Central memory CD4-positive, alpha-beta T cell (primary cell): Measurements from ENCODE around the gene DAG1.

Experiments used
- DNase-seq: peaks from one replicate; pipeline ENCODE4 v3.0.0; 2022
- total RNA-seq, 3 experiments: gene quantifications; one replicate each; lab custom pipeline; 2026; lab: John Stamatoyannopoulos, UW

Gene DAG1
- total RNA-seq, result 23.3 to 28.2 (median 27.1) reads per million in 3 experiments

- DNase-seq, result peak; percentile 94
These were observed at the start of gene DAG1 for GRCh38 chr3:49469936-49470713. TSS of gene DAG1 (plus strand) at chr3:49470267. CDS start at chr3:49510535, 40,268 bp downstream.

GRCh38 chr3:49421890-49422378, 48.1 kb upstream of the DAG1 start:
- no peak for DNase-seq

DNA sequence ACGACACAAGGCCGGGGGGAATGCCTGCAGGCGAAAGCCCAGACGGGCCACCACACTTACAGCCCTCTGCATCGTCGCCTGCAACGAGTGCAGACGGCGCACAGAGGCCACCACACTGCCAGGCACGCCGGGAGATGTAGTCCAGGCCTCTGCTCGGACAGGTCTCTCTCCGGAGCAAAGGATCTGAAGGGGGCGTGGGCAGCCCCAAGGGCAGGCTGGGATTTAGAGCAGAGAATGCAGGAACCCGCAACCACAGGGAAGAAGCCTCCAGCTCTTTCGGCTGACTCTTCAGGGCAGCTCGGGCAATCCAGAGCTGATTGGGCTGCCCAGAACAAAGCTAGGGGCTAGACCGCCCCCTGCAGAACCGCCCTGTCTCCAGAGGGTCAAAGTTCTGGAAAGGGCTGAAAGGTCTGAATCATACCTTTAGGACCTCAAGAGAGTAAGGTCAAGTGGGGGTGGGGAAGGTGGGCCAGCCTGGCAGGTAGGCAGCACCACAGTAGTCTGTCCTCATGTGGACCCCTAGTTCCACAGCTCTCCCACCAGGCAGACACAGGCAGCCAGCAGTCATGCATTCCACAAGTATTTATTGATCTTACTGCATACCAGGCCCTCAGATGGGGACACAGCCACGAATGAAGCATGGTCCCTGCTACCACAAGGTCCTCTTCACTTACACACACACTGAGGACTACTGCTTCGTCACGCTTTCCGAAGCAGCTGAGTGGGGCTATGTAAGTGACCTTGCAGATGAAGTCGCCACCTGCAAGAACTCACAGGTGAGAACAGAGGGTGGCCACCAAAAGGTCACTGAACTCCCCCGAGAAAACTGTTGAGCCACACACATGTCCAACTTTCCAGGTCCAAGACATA, 47.5 kb upstream of the DAG1 start, which contains the start of gene AMT:
Gene AMT, minus strand, starts transcription at position 95 of the 870 bp plus-strand sequence. Its CDS starts 23 bp downstream, at position 72.
- no peak for DNase-seq

DNA sequence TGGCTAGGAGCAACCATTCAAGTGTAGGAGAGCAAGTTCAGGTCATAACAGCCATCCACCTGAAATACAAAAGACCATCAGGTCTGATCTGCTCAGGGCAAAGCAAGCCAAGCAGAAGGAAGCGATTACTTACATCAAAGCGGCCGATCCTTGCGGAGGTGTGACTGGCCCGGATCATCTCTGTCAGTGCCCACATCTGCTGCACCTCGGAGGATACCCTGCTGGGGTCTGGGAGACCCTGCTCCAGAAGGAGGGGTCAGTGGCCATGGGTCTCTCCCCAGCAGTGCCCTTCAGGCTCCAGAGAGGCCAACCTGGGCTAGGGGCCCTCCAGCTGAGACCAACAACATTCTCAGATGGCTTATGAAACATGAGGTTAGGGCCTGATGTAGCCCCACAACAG, 45.3 kb upstream of the DAG1 start:
- no peak for DNase-seq

GRCh38 chr3:49427586-49427985, 42.5 kb upstream of the DAG1 start:
- DNase-seq, result no peak

- no peak for DNase-seq
These were observed 41.4 kb upstream of the DAG1 start for GRCh38 chr3:49428752-49429080.

DNA sequence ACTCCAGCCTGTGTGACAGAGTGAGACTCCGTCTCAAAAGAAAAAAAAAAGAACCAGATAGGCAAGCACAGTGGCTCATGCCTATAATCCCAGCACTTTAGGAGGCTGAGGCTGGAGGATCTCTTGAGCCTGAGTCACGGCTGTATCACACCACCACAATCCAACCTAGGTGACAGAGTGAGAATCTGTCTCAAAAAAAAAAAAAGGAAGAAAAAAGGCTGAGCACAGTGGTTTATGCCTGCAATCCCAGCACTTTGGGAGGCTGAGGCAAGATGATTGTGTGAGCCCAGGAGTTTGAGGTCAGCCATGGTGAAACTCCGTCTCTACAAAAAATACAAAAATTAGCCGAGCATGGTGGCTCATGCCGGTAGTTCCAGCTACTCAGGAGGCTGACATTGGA, 35.3 kb upstream of the DAG1 start:
- no peak for DNase-seq

GRCh38 chr3:49445391-49445790, 24.7 kb upstream of the DAG1 start:
- no peak for DNase-seq

DNA sequence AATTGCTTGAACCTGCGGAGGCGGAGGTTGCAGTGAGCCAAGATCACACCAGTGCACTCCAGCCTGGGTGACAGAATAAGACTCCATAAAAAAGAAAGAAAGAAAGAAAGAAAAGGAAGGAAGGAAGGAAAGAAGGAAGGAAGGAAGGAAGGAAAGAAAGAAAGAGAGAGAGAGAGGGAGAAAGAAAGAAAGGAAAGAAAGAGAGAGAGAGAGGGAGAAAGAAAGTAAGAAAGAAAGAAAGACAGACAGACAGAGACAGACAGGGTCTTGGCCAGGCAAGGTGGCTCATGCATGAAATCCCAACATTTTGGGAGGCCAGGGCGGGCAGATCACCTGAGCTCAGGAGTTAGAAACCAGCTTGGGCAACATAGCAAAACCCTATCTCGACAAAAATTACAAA, 16.4 kb upstream of the DAG1 start:
- DNase-seq, result no peak

DNA sequence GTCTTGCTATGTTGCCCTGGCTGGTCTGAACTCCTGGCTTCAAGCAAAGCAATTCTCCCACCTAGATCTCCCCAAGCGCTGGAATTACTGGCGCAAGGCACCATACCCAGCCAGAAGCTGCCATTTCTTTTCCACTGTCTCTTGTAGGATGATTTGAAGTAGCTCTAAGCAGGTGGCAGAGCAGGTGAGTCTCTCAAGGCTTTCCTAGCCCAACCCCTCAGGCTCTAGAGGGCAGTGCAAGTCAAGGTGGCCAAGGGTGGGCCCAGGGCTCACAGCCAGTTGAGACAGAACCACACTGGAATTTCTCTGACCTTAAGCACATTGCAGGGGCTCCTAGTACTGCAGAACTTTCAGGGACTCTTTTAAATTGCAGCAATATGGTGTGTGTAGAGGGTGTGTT, 15.6 kb upstream of the DAG1 start:
- no peak for DNase-seq

DNA sequence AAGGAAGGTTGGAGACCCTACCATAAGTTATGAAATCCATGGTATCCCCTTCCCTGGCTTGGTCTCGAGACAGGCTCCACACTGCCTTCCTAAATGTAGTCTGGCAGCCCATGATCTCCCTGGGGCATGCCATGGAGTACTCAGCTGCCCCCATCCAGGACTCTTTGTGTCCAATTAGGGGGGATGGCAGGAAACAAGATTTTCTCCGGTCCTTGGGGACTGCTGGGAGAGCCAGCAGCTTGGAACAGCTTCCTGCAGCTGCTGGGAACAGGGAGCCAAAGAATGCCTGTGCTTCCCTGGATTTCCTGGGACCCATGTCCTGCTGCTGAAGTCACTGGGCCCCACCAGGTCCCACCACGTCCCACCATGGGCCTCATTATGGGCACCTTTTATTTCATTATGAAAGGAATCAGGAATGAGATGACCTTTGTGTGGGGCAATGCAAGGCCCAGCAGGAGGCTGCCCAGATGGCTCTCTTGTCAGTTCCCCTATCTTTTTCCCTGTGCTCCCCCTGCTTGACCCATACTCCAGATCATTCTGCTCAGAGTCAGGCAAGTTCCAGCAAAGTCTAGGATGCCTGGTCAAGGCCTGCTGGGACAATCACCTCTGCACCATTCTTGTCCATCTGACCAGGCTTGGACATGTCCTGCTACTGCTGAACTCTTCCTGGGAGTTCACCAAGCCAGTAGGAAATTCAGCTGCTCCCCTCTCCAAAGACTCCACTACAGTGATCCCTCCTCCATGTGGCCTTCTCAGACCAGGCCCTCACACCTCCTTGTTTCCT, 15.0 kb upstream of the DAG1 start:
- DNase-seq, result no peak

- no peak for DNase-seq
These were observed 13.6 kb upstream of the DAG1 start for GRCh38 chr3:49456466-49456865.

GRCh38 chr3:49460188-49460890, 9.7 kb upstream of the DAG1 start:
- no peak for DNase-seq

GRCh38 chr3:49460956-49461355, 9.1 kb upstream of the DAG1 start:
- no peak for DNase-seq

DNA sequence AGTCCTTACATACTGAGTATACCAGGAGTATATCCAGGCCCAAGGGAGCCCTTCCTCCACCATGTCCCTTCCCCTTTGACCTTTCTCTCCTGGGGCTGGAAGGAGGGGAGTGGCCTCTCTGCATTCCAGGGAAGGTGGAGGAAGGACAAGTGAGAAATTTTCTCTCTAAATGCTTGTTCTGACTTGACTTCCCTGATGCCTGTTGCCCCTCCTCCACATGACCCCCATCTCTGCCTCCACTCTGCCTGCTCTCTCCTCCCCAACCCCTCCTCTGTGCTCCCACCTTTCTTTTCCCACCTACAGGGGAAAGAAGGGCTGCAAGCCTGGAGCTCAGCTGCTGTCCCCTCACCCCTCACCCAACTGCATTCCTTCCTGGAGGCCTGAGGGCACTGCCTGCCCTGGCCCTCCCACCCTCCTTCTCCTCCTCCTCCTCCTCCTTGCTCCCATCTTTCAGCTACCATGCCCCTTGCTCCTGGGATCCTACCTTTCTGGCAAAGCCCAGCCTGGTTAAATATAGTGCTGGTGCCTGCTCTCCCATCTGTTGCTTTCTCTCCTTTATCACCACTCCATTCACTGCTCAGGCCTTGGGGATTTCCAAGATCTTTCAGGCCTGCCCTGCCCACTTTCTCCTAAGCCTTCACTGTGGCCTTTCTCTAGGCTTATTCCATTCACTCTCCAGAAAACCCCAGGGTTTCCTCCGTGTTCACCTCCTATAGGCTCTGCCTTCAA, 8.5 kb upstream of the DAG1 start:
- DNase-seq, result no peak

DNA sequence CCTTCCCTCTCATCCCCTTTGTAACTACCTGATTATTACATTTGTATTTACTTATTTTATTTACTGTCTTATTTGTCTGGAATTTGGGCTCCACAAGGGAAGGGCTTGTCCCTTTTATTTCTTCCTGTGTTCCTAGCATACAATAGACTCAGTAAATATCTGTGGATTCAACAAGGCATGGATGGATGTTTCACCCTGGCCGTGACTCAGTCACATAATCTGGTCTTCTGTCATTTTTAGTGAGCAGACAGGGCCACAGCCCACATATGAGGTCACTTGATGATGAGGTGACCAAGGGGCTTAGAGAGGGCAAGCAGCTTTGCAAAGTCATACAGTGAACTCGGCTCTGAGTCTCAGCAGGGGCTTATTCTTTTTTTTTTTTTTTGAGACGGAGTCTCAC, 7.8 kb upstream of the DAG1 start:
- DNase-seq, result no peak

DNA sequence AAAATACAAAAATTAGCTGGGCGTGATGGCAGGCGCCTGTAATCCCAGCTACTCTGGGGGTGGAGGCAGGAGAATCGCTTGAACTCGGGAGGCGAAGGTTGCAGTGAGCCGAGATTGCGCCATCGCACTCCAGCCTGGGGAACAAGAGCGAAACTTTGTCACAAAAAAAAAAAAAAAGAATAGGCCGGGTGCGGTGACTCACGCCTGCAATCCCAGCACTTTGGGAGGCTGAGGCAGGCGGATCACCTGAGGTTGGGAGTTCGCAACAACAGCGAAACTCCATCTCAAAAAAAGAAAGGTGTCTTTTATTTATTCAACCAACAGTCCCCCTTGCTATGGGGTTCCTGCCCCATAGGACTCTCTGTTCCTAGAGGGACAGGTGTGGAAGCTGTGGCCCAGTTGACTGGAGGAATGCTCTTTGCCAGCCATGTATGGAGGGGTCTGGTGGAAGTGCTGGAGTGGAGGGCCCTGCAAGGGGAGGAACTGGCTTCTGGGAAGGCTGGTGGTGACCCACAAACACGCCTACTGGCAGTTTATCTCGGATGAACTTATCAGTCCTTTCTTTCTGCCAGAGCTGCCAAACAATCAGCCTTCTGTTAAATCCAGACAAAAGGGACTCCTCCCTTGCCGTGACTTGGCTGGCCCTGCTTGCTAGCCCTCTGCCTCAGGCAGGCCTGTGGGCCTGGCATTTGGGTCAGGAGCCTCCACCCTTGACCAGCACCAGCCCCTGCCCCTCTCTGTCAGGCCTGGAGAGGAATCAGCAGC, 4.6 kb upstream of the DAG1 start:
- DNase-seq, result no peak

- DNase-seq, result no peak
These were observed 4.0 kb upstream of the DAG1 start for GRCh38 chr3:49466085-49466484.

- no peak for DNase-seq
These were observed 781 bp upstream of the DAG1 start for GRCh38 chr3:49469037-49469935.
